WI38 (cell line): ENCODE results near the gene DHRS3.

Experiments used
- H3K4me3 ChIP-seq: 2 replicates; pipeline ENCODE4 v1.5.1; 2011; ENCODE audit warnings: low read depth, mild to moderate bottlenecking, control low read depth, low read length
- TF ChIP-seq, protein P1 (sequence below): IDR thresholded peaks from 2 replicates; pipeline ENCODE4 v1.5.1; 2012; ENCODE audit warnings: low read depth, mild to moderate bottlenecking, control low read depth, low read length

Gene DHRS3

DNA sequence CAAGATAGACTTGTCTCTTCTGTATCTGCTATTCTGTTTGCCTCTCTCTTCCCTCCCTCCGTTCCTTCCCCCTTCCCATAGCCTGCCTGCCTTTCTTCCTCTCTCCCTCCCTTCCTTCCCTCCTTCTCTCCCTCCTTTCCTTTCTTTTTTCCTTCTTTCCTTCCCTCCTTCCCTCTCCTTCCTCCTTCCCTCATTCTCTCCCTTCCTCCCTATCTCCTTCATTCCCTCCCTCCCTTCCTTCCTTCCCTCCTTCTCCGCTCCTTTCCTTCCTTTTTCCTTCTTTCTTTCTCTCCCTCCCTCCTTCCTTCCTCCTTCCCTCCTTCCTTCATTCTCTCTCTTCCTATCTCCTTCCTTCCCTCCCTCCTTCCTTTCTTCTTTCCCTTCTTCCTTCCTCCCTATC lies 26.8 kb upstream of the DHRS3 start:
- TF ChIP-seq, protein P1, sequence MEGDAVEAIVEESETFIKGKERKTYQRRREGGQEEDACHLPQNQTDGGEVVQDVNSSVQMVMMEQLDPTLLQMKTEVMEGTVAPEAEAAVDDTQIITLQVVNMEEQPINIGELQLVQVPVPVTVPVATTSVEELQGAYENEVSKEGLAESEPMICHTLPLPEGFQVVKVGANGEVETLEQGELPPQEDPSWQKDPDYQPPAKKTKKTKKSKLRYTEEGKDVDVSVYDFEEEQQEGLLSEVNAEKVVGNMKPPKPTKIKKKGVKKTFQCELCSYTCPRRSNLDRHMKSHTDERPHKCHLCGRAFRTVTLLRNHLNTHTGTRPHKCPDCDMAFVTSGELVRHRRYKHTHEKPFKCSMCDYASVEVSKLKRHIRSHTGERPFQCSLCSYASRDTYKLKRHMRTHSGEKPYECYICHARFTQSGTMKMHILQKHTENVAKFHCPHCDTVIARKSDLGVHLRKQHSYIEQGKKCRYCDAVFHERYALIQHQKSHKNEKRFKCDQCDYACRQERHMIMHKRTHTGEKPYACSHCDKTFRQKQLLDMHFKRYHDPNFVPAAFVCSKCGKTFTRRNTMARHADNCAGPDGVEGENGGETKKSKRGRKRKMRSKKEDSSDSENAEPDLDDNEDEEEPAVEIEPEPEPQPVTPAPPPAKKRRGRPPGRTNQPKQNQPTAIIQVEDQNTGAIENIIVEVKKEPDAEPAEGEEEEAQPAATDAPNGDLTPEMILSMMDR, result no peak
- H3K4me3 ChIP-seq, result no peak overlapping the region

DNA sequence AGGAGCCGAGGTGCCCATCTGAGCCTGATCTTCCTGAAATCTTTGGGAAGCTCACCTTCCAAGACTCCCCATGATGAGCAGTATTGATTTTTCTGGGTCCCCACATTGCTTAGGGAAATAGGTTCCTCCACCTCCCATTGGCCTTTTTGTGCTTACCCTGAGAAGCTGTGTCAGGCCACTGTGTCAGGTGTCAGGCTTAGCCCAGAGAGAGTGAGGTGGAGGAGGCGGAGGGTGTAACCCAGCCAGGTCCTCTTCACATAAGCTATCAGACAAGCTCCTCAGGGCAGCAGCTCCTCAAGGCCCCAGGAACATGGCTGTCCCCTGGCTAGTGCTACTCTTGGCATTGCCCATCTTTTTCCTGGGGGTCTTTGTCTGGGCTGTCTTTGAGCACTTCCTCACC lies 26.2 kb upstream of the DHRS3 start:
- TF ChIP-seq, protein P1, result no peak
- H3K4me3 ChIP-seq, result no peak overlapping the region

DNA sequence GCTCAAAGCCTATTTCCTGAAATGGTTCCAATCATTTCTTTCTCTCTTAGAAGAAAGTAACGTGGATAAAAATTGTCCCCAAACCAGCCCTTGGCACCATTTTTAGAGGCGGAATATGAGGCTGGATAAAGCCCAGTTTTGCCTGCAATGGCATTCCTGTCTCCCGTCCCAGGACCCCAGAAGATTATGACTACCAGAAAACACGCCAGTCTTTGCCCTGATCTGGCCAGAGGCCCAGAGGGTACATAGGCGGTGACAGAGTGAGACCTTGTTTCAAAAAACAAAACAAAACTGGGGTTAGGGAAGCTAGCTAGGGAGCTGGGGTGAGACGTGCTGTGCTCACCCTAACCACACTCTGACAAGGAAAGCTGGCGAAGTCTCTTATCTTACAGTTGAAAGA lies 25.8 kb upstream of the DHRS3 start, which contains the start of gene AADACL4:
Gene AADACL4 (plus strand): TSS at position 301 of the 400 bp plus-strand sequence. CDS start 462 bp downstream, outside the sequence.
- TF ChIP-seq, protein P1, result no peak
- H3K4me3 ChIP-seq, result no peak within 1 kb of the TSS

DNA sequence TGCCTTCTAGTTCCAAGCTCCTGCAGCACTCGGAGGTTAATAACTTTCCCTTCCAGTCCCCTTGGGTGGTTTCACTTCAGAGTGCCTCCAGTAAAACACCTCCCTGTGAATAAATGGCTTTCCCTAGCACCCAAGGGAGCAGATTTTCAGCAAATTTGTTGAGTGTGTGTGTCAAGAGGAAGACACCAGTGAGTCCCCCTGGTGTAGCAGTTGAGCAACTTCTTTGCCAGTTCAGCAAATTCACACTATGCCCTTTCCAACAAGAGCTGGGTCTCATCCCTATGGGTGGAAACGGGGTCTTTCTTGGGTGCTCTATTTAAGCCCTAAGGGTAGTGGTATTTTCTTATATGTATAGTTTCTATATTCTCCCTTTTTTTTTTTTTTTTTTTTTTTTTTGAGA lies 25.1 kb upstream of the DHRS3 start:
- no peak overlapping the region for H3K4me3 ChIP-seq
- TF ChIP-seq, protein P1, result no peak

DNA sequence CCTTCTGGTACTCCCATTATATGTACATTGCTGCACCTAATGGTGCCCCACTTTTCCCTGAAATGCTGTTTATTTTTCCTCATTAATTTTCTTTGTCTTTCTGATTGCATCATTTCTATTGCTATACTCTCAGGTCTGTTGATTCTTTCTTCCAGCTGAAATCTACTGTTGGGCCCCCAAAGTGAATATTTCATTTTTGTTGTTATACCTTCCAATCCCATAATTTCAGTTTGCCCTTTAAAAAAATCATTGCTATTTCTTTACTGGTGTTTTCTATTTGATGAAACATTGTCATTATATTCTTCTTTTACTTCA lies 22.9 kb upstream of the DHRS3 start:
- TF ChIP-seq, protein P1, result no peak
- no peak overlapping the region for H3K4me3 ChIP-seq

DNA sequence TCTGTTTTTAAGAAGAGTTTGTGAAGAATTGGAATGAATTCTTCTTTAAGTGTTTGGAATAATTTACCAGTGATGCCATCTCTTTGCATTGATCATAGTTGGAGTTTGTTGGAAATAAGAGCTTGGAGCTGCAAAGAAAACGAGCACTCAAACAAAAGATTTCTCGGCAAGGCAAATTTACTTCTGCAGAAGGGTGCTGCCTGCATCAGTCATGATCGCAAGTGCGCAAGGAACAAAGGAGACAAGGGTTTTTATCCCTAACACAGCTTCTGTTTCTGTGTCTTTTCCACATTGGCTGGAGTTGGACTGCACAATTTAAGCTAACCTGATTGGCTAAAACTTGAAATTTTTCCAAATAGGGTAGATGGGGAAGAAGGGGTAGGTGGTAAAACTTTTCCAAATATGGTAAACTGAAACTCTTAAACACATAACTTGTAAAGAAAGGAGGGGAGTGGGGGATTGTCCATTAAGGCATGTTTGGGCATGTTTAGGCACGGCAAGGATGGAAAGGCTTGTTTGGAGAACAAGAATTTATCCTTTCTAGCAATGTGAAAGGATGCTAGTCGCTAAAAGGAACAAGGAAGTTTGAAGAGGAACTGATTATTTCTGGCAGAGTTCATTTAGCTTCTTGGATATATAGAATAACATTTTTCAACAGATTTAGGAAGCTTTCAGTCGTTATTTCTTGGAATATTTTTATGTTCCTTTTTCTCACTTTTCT lies 22.4 kb upstream of the DHRS3 start:
- TF ChIP-seq, protein P1, result no peak
- H3K4me3 ChIP-seq, result no peak overlapping the region

DNA sequence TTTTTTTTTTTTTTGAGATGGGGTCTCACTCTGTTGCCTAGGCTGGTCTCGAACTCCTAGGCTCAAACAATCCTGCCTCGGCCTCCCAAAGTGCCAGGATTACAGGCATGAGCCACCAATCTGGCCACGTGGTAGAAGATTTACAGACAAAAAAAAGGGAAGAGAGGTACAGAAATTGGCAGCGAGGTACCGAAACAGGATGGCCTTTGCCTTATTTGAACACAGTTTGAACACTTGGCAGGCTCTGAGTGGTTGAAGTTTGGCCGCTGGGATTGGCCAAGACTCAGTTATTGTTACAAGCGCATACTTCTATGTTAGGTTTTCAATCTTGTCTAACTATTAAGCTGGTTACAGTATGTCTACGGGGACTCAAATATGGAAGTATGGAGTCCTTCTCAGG lies 19.7 kb upstream of the DHRS3 start:
- TF ChIP-seq, protein P1, result no peak
- no peak overlapping the region for H3K4me3 ChIP-seq
